CD4-positive, alpha-beta T cell (primary cell): ENCODE measurements around the gene ITPR3. TPM values are rescaled to one million over a fixed set of nuclear protein-coding genes. Genes with fewer than 3 reads are reported as not detected.

Experiments used
- ATAC-seq: fragments of 200-7000 bp; cut with Tn5 transposase; one replicate; pipeline ENCODE4 v1.10.0; 2022; ENCODE audit warnings: mild to moderate bottlenecking; ENCODE audit not compliant: poor library complexity
- CTCF ChIA-PET: fragments of 350-600 bp; sonication (Branson Sonifier 250); formaldehyde crosslinking; loops from one replicate; lab custom pipeline; 2021; ENCODE audit warnings: antibody characterized with exemption, inconsistent platforms; lab: Charles Lee
- POLR2A ChIA-PET: fragments of 350-600 bp; sonication (Branson Sonifier 250); formaldehyde crosslinking; loops from one replicate; lab custom pipeline; 2021; ENCODE audit warnings: antibody characterized with exemption, inconsistent platforms; lab: Charles Lee
- DNase-seq, 14 experiments: peaks; one replicate each; pipeline ENCODE4 v3.0.0-alpha.2; 2013 to 2020; ENCODE audit warnings: mixed read lengths in 2 of 14
- H3K27ac ChIP-seq, 2 donors: one replicate each; pipeline versions ENCODE4 v1.5.1 to v1.7.0; 2013; ENCODE audit warnings: low read length in 2 of 2, low read depth in 1 of 2, mild to moderate bottlenecking in 1 of 2
- H3K27me3 ChIP-seq, 2 experiments: 1 replicate in 1 of 2; 2 replicates in 1 of 2; pipeline versions ENCODE4 v1.6.1 to v1.7.0; 2013; ENCODE audit warnings: low read length in 2 of 2, control low read depth in 1 of 2, mild to moderate bottlenecking in 1 of 2, moderate library complexity in 1 of 2; ENCODE audit not compliant: insufficient read depth in 2 of 2, control insufficient read depth in 1 of 2
- H3K36me3 ChIP-seq: one replicate; pipeline ENCODE4 v1.6.1; 2013; ENCODE audit warnings: low read length, control low read depth; ENCODE audit not compliant: insufficient read depth
- H3K4me1 ChIP-seq: one replicate; pipeline ENCODE4 v1.6.1; 2013; ENCODE audit warnings: low read length, control low read depth; ENCODE audit not compliant: insufficient read depth
- H3K4me3 ChIP-seq: one replicate; pipeline ENCODE4 v1.5.1; 2013; ENCODE audit warnings: mild to moderate bottlenecking, low read length, moderate library complexity
- H3K9me3 ChIP-seq, 2 experiments: 1 replicate in 1 of 2; 2 replicates in 1 of 2; pipeline versions ENCODE4 v1.6.1 to v1.7.0; 2013; ENCODE audit warnings: low read length in 2 of 2, mild to moderate bottlenecking in 2 of 2, control low read depth in 1 of 2, moderate library complexity in 1 of 2; ENCODE audit not compliant: control insufficient read depth in 1 of 2, insufficient read depth in 1 of 2
- H3K27ac Mint-ChIP-seq: one replicate; pipeline ENCODE4 v1.8.0; 2020; ENCODE audit warnings: mixed read lengths
- H3K27me3 Mint-ChIP-seq: one replicate; pipeline ENCODE4 v1.8.0; 2021; ENCODE audit warnings: mixed read lengths
- H3K36me3 Mint-ChIP-seq: one replicate; pipeline ENCODE4 v1.8.0; 2021; ENCODE audit warnings: low read depth, mixed read lengths
- H3K4me1 Mint-ChIP-seq: one replicate; pipeline ENCODE4 v1.8.0; 2021; ENCODE audit warnings: low read depth, mixed read lengths
- H3K4me3 Mint-ChIP-seq: one replicate; pipeline ENCODE4 v1.8.0; 2020; ENCODE audit warnings: mild to moderate bottlenecking, mixed read lengths
- H3K9me3 Mint-ChIP-seq: one replicate; pipeline ENCODE4 v1.8.0; 2020; ENCODE audit warnings: mixed read lengths
- CTCF ChIP-seq: fragments of 200-600 bp; IDR thresholded peaks from one replicate; pipeline ENCODE4 v1.8.0; 2022; ENCODE audit warnings: antibody characterized with exemption, mild to moderate bottlenecking
- intact Hi-C, 2 experiments: fragments of 100-400 bp; cut with DNase I in 1 of 2; cut with micrococcal nuclease in 1 of 2; formaldehyde crosslinking; loops; one replicate each; pipeline versions ENCODE4 v1.15.1 to v1.9.0; 2023 to 2025; cut with DNase I, micrococcal nuclease
- total RNA-seq, 174 experiments: library from RNA in 2 of 174; stranded (reverse) in 2 of 174; gene quantifications; one replicate each; pipeline ENCODE4 v1.2.3 and lab custom pipeline; 2021 to 2026

Gene ITPR3
- total RNA-seq, 2 experiments from 2014 or later: 44.5 to 45.5 TPM

- H3K4me3 ChIP-seq: no peak overlapping the region
- Mint-ChIP-seq H3K27ac (no peak overlapping the region), H3K27me3 (no peaks in the 10 kb centered on the region), H3K9me3 (no peaks in the 10 kb centered on the region), H3K4me3 (no peak overlapping the region), H3K36me3 (peaks cover 94% of the 10 kb centered on the region), H3K4me1 (peaks cover 14% of the 10 kb centered on the region)
- H3K9me3 ChIP-seq: peaks cover 0 to 6% of the 10 kb centered on the region in 2 experiments
- no peak for DNase-seq
- H3K36me3 ChIP-seq: peaks cover 91% of the 10 kb centered on the region
- no peak for TF ChIP-seq CTCF
- no peak for ATAC-seq
- H3K27ac ChIP-seq: no peak overlapping the region
- H3K4me1 ChIP-seq: peaks cover 19% of the 10 kb centered on the region
- H3K27me3 ChIP-seq: no peaks in the 10 kb centered on the region
- ChIA-PET POLR2A (no interaction called here), CTCF (interaction anchor here (0.7 kb wide), 1 partner anchor 29 kb away, joined by 3 read pairs; no protein-coding TSS in a partner anchor)
- intact Hi-C loops: no loop called here
Observed at GRCh38 chr6:33671744-33672072, 50.6 kb downstream of the ITPR3 start.

- intact Hi-C loops: no loop called here
- Mint-ChIP-seq H3K27ac (no peak overlapping the region), H3K9me3 (no peaks in the 10 kb centered on the region), H3K4me3 (no peak overlapping the region), H3K27me3 (no peaks in the 10 kb centered on the region), H3K36me3 (peaks cover 92% of the 10 kb centered on the region), H3K4me1 (peaks cover 14% of the 10 kb centered on the region)
- Histone ChIP-seq H3K4me3 (no peak overlapping the region), H3K4me1 (peaks cover 19% of the 10 kb centered on the region), H3K27me3 (no peaks in the 10 kb centered on the region), H3K36me3 (peaks cover 91% of the 10 kb centered on the region), H3K27ac (no peak overlapping the region), H3K9me3 (peaks cover 0 to 6% of the 10 kb centered on the region in 2 experiments)
- ChIA-PET CTCF (no interaction called here), POLR2A (no interaction called here)
- no peak for ATAC-seq
- TF ChIP-seq CTCF: no peak
- no peak for DNase-seq
Observed at GRCh38 chr6:33672808-33673207, 51.7 kb downstream of the ITPR3 start.

- Histone ChIP-seq H3K27ac (no peak overlapping the region), H3K4me1 (peaks cover 9% of the 10 kb centered on the region), H3K9me3 (peaks cover 0 to 6% of the 10 kb centered on the region in 2 experiments), H3K36me3 (peaks cover 93% of the 10 kb centered on the region), H3K27me3 (no peaks in the 10 kb centered on the region), H3K4me3 (no peak overlapping the region)
- CTCF ChIA-PET: no interaction called here
- peaks cover 9% of the 10 kb centered on the region for H3K4me1 Mint-ChIP-seq
- no peak for DNase-seq
- no peaks in the 10 kb centered on the region for H3K27me3 Mint-ChIP-seq
- intact Hi-C loops: no loop called here
- POLR2A ChIA-PET: no interaction called here
- TF ChIP-seq CTCF: no peak
- H3K27ac Mint-ChIP-seq: no peak overlapping the region
- no peak overlapping the region for H3K4me3 Mint-ChIP-seq
- H3K36me3 Mint-ChIP-seq: peaks cover 92% of the 10 kb centered on the region
- H3K9me3 Mint-ChIP-seq: no peaks in the 10 kb centered on the region
- no peak for ATAC-seq
Observed at GRCh38 chr6:33673851-33674250, 52.7 kb downstream of the ITPR3 start.
